Fibroblast of gingiva (primary cell): ENCODE results near the gene LPP.
"Not testable (repeated sequence)": the region's sequence is repeated elsewhere in the genome, so short reads cannot be mapped to it uniquely, and the experiment has no call there.

Experiments
- DNase-seq: peaks from one replicate; pipeline ENCODE4 v3.0.0-alpha.2; 2011; ENCODE audit warnings: low read depth

LPP gene

GRCh38 chr3:188636292-188636691, 482.3 kb downstream of the LPP start:
- not testable (repeated sequence) for DNase-seq

DNA sequence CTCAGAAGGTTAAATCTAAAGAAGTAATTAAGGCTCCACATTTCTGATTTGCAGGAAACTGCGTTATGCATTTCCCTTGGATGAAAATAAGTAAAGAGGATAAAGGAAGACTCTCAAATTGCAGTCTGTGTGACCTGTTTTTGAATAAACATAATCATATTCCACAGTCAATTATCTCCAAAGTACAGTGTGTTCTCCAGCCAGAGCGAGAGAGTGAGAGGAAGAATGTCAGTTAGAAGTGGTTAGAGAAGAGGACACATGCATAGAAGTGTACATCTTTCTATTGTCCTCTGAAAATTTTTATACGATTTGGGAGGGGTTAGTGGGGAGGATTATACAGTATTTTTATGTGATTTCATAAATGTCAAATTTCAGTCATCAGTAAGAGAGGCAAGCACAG, 487.1 kb downstream of the LPP start:
- peak; percentile 18 for DNase-seq

- no peak for DNase-seq
Measured at GRCh38 chr3:188643736-188644135, 489.8 kb downstream of the LPP start.

- DNase-seq: peak; percentile 8
Measured at GRCh38 chr3:188646592-188646991, 492.6 kb downstream of the LPP start.

- no peak for DNase-seq
Measured at GRCh38 chr3:188647237-188647636, 493.3 kb downstream of the LPP start.

GRCh38 chr3:188649521-188649920, 495.6 kb downstream of the LPP start:
- no peak for DNase-seq

DNA sequence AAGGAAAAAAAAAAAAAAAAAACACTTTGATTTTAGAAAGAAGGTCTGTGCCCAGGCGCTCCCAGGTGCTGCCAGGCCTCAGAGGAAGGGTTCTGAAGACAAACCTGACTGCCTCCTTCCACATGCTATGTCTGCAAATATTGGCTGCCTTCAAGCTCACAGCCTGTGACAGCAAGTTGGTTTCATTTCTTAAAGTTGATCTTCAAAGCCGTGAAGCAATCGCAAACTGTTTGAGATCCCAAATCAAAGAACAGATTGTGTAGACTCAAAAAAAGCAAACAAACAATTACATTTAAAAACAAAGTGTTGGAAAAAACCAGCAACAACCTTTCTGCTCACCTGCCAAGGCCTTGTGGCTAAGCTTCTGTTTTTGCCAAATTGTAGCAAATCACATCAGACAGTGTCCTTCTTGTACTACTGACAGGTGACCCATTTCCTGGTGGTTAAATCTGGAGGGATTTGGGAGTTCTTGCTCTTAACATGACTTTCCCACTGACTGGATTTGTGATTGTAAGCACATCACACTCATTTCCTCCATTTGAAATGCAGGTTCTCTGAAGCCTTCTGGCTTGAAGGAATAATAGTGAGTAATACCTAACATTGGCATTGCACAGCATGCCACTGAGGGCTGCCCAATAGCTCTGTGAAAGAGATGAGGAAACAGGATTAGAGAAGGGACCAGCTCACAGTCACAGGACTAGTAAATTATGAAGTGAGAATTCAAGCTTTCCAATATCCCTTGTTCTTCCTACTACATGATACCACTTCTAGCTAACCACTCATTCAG, 502.4 kb downstream of the LPP start:
- peak; percentile 45 for DNase-seq

GRCh38 chr3:188658606-188659005, 504.6 kb downstream of the LPP start:
- DNase-seq: no peak

DNA sequence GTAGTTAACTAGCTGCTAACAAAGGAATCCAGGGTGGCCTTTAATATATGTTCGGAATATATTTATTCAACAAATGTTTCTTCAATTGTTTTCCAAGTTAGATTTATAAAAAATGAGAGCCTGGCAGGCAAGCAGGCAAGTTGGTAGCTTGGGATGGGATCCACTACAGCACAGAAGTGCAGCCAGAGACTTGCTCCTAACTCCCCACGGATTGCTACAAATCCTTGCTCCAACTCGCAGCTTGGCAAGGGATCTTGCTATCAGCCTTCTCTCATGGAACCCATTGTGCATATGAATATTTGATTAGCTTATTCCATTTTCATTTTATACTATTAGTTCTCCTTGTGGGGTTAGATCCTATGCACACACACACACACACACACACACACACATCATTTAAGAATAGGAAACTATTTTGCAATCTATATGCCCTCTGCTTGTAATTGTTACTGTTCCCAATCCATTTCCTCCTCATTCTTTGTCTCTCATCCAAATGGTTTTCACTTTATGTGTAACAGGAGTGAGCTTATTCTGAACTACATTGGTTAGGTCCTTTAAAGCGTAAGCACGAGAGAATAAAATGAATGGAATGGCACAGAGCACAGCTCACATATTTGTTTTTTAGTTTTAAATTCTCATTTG, 505.6 kb downstream of the LPP start:
- peak; percentile 75 for DNase-seq

DNA sequence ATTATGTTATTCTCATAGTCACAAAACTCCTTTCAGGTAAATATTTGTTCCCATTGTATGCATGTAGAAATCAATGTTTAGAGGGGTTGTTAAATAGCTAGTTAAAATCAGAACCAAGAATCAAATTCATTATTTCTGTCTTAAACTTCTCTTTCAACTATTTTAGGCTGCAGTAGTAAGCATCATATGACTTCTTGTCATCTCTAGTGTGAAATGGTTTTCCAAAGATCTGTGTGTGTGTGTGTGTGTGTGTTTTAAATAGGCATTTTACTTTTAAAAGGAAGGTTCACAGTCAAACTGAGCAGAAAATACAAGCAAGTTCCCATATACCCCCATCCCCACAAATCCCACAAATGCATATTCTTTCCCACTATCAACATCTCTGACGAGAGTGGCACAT, 506.5 kb downstream of the LPP start:
- no peak for DNase-seq

- DNase-seq: peak; percentile 47
Measured at GRCh38 chr3:188661806-188662205, 507.8 kb downstream of the LPP start.

DNA sequence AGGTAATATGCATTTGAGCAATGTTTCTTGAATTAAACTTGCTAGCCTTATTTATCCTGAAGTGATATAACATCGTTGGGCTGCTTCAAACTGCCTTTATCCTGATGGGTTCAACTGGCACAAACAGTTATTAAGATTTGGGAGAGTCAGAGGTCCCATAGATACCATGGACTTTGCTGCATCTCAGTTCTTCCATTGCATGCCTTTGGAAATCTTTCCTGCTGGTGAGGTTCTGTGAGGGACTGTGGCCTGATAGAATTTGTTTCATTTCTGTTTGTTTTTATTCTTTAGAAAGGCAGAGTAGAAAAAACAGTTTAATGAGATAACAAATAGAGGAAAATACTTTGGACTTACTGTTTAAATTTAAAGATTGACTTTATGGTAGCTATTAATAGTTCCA, 508.3 kb downstream of the LPP start:
- no peak for DNase-seq

DNA sequence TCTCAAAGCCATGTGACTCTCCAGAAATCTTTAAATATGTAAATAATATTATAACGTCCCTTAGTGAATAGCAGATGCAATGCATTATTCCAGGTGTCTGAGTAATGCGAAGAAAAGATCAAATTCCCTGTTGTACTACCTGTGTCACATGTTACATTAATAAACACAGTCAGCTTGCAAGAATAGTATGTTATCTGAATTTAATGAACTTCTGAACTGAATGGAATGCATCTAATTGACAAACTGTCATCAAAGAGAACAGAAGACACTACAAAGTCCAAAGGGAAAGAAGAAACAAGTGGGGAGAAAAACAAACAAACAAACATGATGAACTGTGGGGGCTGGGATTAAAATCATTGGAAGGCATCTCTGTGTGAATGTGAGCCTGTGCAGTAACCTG, 508.8 kb downstream of the LPP start:
- DNase-seq: no peak

GRCh38 chr3:188663839-188664238, 509.9 kb downstream of the LPP start:
- no peak for DNase-seq

DNA sequence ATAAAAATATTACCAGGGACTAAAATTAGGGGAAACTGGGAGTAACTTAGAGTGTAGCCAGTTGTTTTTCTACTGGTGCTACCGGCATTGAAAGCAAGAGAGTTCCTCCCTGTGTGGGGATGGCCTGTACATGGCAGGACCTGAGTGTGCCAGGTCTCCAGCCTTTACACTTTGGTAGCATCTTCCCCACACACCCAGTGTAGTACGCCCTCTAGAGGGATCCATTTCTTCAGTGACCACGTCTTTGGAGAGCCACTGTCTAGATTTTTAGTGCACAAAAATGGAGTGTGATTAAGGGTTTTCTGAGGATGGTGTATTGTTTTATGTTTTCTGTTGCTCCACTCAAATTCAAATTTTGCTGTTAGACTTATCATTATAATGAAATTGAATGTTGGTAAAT, 510.8 kb downstream of the LPP start:
- DNase-seq: no peak

DNA sequence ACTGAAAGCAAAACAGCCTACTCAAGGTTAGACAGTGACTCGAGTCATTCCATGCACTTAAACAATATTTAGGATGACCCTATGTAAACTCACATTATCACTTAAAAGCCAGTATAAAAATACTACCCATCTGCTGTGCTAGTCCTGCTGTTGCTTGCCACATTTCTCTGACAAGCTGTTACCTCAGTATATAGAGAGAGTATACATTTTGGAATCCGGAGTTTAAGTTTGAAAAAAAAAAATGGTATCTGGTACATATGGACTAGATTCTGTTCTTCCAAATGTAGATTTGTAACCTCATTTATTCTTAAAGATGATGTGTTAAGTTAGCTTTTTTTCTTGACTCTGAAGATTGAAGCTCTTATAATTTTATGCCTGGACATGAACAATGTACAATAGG, 514.0 kb downstream of the LPP start:
- DNase-seq: no peak

- no peak for DNase-seq
Measured at GRCh38 chr3:188670446-188670845, 516.5 kb downstream of the LPP start.

DNA sequence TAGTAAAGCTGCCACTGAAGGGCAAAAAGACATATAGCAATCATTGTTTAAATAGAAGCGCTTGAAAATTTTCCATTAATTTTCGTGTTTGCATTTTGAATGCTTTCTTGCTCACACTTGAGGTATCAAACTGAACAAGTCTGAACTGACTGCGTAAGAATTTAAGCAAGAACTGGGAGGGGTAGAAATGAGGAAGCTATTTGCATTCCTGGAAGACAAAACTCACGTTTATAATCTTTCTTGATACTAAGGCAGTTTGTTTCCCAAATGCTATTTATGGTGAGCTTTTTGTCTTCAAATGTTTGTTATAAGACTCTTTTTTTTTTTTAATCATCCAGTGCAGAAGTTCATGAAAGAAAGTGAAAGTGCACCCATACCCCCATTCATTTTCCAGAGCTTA, 518.0 kb downstream of the LPP start:
- DNase-seq: no peak

DNA sequence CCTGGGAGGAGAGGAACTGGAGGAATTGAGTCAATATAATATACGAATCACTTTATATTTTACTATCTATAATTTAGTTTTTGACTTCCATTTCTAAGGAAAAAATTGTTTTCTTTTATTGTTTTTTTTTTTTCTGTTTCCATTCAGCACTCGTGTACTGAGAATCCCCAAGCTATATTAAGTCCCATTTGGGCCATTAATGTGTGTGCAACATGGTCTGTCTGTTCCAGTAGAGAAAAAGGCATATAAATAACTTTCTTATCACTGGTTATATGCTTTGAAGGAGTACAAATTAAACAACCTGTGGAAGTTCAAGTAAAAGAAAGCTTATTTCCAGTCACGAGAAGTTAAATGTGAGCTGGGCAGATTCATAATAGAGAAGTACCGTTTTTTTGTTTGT, 518.9 kb downstream of the LPP start:
- DNase-seq: no peak

- peak; percentile 95 for DNase-seq
Measured at GRCh38 chr3:188673646-188674186, 519.8 kb downstream of the LPP start.

DNA sequence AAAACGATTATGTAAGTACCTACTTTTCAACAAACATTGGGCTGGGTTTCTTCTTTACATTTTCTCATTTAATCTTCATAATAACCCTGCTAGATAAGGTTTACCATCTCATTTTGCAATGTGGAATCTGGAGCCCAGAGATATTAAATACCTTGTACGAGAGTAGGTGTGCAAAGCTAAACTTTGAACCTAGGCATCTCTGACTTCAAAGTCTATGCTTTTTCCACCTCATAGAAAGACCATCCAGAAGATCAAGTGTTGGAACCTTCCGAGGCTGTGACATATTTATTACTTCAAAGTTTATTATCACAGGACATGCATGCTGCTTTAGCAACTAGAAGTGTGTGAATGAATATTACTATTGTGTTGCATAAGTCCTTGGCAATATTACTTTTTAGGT, 520.6 kb downstream of the LPP start:
- DNase-seq: no peak

- DNase-seq: no peak
Measured at GRCh38 chr3:188677344-188677743, 523.4 kb downstream of the LPP start.

DNA sequence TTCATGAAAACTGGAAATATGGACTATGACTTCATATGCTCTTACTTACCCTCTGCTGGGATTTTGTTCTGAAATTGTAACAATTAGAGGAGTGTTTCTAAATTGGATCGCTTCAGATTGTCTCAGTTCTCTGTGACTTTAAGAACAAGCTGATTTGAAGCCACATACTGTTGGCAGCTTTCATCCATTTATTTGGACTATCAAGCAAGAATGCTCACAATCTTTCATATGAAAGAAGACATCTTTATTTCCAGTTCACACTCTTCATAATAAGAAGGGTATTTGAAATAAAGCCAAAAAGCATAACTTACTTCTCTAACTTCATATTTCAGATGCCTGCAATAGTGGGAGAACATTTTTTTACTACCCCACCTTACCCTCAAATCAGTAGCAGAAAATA, 526.2 kb downstream of the LPP start:
- DNase-seq: peak; percentile 77

GRCh38 chr3:188680605-188681004, 526.6 kb downstream of the LPP start:
- no peak for DNase-seq
